Activated naive CD8-positive, alpha-beta T cell treated with anti-CD3 and anti-CD28 coated beads for 36 hours (primary cell): Measurements from ENCODE around the gene USP24. TPM values are rescaled to one million over a fixed set of nuclear protein-coding genes. Genes with fewer than 3 reads are reported as not detected.

ENCODE experiments used
- DNase-seq: peaks from one replicate; pipeline ENCODE4 v3.0.0; 2021
- H3K27ac Mint-ChIP-seq: one replicate; pipeline ENCODE4 v1.8.0; 2022; ENCODE audit warnings: mild to moderate bottlenecking, moderate library complexity, mixed read lengths
- H3K27me3 Mint-ChIP-seq: one replicate; pipeline ENCODE4 v1.8.0; 2022; ENCODE audit warnings: mild to moderate bottlenecking, mixed read lengths
- H3K36me3 Mint-ChIP-seq: one replicate; pipeline ENCODE4 v1.8.0; 2021; ENCODE audit warnings: mild to moderate bottlenecking, mixed read lengths
- H3K4me1 Mint-ChIP-seq: one replicate; pipeline ENCODE4 v1.8.0; 2021; ENCODE audit warnings: mixed read lengths
- H3K4me3 Mint-ChIP-seq: one replicate; pipeline ENCODE4 v1.8.0; 2022; ENCODE audit warnings: mild to moderate bottlenecking, moderate library complexity, mixed read lengths
- H3K9me3 Mint-ChIP-seq: one replicate; pipeline ENCODE4 v1.8.0; 2022; ENCODE audit warnings: mixed read lengths
- total RNA-seq, 2 experiments: library from RNA; stranded (reverse); gene quantifications; one replicate each; pipeline ENCODE4 v1.2.3, GENCODE V29; 2021

Gene USP24
- total RNA-seq, 2 experiments from 2014 or later = 44.4 to 51.2 TPM

- no peaks in the 10 kb centered on the region for H3K9me3 Mint-ChIP-seq
- H3K27ac Mint-ChIP-seq = no peak overlapping the region
- no peak for DNase-seq
- no peaks in the 10 kb centered on the region for H3K27me3 Mint-ChIP-seq
- H3K4me1 Mint-ChIP-seq = no peaks in the 10 kb centered on the region
- H3K4me3 Mint-ChIP-seq = no peak overlapping the region
- peaks cover 28% of the 10 kb centered on the region for H3K36me3 Mint-ChIP-seq
Observed at GRCh38 chr1:55107101-55107500, 108.1 kb downstream of the USP24 start.

GRCh38 chr1:55103891-55104290, 111.3 kb downstream of the USP24 start:
- Mint-ChIP-seq H3K4me3 (no peak overlapping the region), H3K4me1 (no peaks in the 10 kb centered on the region), H3K27me3 (no peaks in the 10 kb centered on the region), H3K27ac (no peak overlapping the region), H3K9me3 (no peaks in the 10 kb centered on the region), H3K36me3 (peaks cover 18% of the 10 kb centered on the region)
- DNase-seq = no peak

DNA sequence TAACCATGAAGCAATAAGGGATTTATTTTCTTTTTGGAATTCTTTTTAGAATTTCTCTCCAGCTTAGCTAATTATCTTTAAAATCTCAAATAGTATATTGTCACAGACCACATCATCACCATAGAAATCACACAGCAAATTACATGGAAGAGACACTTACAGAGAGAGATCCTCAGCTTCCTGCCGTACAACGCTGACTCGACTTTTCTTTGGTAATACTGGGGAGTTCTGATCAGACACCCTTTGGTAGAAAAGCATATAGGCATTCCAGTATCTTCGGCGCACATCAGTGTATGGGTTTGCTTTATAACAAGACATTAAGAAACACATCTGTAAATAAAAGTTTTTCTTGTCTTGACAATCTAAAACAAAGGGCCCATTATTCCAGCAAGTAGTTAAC, 120.1 kb downstream of the USP24 start:
- H3K4me1 Mint-ChIP-seq = peaks cover 1% of the 10 kb centered on the region
- H3K36me3 Mint-ChIP-seq = peaks cover 16% of the 10 kb centered on the region

DNA sequence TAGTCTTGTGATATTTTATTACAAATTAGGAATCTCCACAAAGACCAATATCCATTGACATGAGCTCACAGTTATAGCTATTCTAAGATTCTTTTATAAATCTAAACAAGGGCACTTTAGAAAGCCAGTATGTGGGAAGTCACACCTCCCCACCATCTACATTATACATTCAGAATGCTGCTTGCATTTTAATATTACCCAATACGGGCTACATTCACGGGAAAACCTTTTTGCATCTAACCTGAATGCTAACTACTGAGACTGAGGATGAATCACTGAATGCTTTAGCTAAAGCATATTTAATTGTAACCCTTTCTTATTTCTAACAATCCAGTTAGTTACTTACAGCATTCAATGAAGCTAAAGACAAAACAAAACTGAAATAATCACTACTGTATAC, 122.7 kb downstream of the USP24 start:
- peaks cover 22% of the 10 kb centered on the region for H3K36me3 Mint-ChIP-seq
- no peaks in the 10 kb centered on the region for H3K27me3 Mint-ChIP-seq
- peaks cover 9% of the 10 kb centered on the region for H3K4me1 Mint-ChIP-seq
- no peaks in the 10 kb centered on the region for H3K9me3 Mint-ChIP-seq
- H3K27ac Mint-ChIP-seq = no peak overlapping the region
- H3K4me3 Mint-ChIP-seq = no peak overlapping the region
- DNase-seq = no peak

More for the DNA sequence above, 120.1 kb downstream of the USP24 start:
- no peak overlapping the region for H3K27ac Mint-ChIP-seq
- H3K9me3 Mint-ChIP-seq = no peaks in the 10 kb centered on the region
- no peaks in the 10 kb centered on the region for H3K27me3 Mint-ChIP-seq
- H3K4me3 Mint-ChIP-seq = no peak overlapping the region
- no peak for DNase-seq

DNA sequence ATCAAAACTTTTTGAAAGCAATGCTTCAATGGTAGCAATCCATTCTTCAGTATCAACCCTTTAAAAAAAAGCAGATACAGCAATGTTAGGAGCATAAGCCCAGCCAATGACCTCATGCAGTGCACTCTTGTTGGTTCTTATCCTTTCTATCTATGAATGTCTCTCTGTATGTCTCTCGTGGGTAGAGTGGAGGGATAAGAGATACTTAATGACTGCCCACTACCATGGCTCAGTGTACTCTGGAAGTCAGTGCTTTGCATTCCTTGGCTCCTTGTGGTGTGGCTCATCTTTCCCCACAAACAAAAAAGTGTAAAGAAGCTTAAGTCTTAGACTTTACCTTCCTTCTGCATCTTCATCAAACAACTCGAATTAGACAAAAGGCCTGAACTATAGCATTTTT, 125.5 kb downstream of the USP24 start:
- peaks cover 18% of the 10 kb centered on the region for H3K36me3 Mint-ChIP-seq
- peaks cover 9% of the 10 kb centered on the region for H3K4me1 Mint-ChIP-seq
- H3K27me3 Mint-ChIP-seq = no peaks in the 10 kb centered on the region
- DNase-seq = no peak
- no peak overlapping the region for H3K4me3 Mint-ChIP-seq
- no peaks in the 10 kb centered on the region for H3K9me3 Mint-ChIP-seq
- no peak overlapping the region for H3K27ac Mint-ChIP-seq

GRCh38 chr1:55088413-55088812, 126.8 kb downstream of the USP24 start:
- Mint-ChIP-seq H3K36me3 (peaks cover 13% of the 10 kb centered on the region), H3K4me3 (no peak overlapping the region), H3K9me3 (no peaks in the 10 kb centered on the region), H3K4me1 (peaks cover 9% of the 10 kb centered on the region), H3K27ac (peak overlapping the region; percentile 73), H3K27me3 (no peaks in the 10 kb centered on the region)
- peak; percentile 18 for DNase-seq

DNA sequence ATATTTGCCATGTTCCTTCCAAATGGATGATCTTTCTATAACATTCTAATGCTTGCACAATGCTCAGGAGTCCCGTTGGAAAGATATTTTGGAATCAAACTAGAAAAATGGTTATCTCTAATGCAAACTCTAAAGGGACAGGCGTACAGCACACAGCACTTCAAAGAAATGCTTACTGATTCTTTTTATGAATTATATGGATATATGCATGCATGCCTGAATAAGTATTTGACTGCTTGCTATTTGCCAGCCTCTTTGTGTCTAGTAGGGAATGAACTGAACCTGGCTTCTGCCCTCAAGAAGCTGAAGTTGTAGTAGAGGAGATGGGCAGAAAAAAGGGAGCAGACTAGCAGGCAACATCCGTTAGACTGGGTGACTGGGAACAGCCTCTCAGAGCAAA, 127.7 kb downstream of the USP24 start:
- Mint-ChIP-seq H3K9me3 (no peaks in the 10 kb centered on the region), H3K27ac (no peak overlapping the region), H3K4me3 (no peak overlapping the region), H3K27me3 (no peaks in the 10 kb centered on the region), H3K4me1 (peaks cover 9% of the 10 kb centered on the region), H3K36me3 (peaks cover 13% of the 10 kb centered on the region)
- DNase-seq = no peak

DNA sequence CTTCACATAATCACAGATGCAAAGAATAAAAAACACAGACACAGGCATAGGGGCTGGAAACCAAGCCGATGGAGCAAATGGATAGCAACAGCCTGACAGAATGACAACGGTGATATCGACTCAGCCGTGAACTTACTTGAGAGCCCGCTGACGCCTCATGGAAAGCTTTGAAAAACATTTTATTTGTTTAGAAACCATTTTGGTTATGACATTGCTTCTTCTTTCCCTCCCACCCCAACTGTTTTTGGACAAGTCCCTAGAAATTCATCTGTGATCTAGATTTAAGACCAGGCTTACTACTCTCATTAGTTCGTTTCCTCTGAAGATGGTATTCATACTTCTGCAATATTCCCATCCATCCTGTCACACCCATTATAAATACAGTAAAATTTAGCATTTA, 130.9 kb downstream of the USP24 start:
- Mint-ChIP-seq H3K4me3 (no peak overlapping the region), H3K27me3 (no peaks in the 10 kb centered on the region), H3K4me1 (peaks cover 7% of the 10 kb centered on the region), H3K27ac (peak overlapping the region; percentile 62), H3K9me3 (no peaks in the 10 kb centered on the region), H3K36me3 (peaks cover 8% of the 10 kb centered on the region)
- DNase-seq = no peak

- Mint-ChIP-seq H3K27me3 (no peaks in the 10 kb centered on the region), H3K4me3 (no peak overlapping the region), H3K36me3 (peaks cover 6% of the 10 kb centered on the region), H3K9me3 (no peaks in the 10 kb centered on the region), H3K4me1 (no peaks in the 10 kb centered on the region), H3K27ac (no peak overlapping the region)
- DNase-seq = no peak
Observed at GRCh38 chr1:55081905-55082296, 133.3 kb downstream of the USP24 start.

DNA sequence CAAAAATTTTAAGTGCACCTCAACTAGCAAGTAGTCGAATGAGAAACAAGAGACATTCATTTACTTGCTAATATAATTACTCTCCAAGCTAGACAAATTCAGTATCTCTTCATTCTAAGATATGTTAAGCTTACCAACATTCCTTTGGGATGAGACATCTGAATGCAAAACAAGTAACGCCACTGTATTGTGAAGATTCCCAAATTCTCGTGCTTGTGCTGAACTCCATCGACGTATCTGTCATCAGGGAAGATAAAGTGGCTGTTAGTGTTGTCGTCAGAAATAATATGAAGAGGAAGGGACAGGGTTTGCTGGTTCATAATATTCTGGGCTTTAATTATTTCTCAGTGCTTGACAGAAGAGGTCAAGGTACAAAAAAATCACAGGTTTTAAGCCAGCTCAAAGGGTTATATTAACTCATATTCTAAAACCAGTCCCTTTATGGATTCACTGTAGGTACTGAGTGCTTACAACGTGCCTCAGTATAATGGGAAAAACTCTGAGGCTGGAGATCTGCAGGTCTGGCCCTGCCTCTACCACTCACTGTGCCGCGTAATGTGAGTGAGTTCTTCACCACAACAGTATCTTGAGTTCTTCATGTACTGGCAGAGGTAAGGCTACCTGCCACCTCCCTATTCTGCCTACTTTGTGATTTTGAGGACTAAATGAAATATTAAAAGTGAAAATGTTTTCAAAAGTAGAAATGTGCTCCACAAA, 133.8 kb downstream of the USP24 start:
- Mint-ChIP-seq H3K4me1 (no peaks in the 10 kb centered on the region), H3K27ac (peak overlapping the region; percentile 25), H3K36me3 (peaks cover 6% of the 10 kb centered on the region), H3K9me3 (no peaks in the 10 kb centered on the region), H3K4me3 (no peak overlapping the region), H3K27me3 (no peaks in the 10 kb centered on the region)
- DNase-seq = no peak

DNA sequence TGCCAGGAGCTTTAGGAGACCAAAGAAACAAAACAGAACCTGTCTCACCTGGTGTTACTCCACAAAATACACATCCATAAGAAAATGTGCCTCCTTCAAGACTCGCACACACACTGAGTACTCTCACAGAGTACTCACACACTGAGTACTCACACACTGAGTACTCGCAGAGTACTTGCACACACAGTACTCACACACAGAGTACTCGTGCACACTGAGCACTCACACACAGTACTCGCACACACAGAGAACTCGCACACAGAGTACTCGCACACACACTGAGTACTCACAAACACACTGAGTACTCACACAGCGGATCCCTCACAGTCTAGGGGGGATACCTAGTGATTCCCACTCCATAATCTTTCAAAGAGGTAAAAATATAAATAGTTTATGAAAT, 135.5 kb downstream of the USP24 start:
- Mint-ChIP-seq H3K4me1 (no peaks in the 10 kb centered on the region), H3K36me3 (peaks cover 14% of the 10 kb centered on the region), H3K4me3 (no peak overlapping the region), H3K27me3 (no peaks in the 10 kb centered on the region), H3K9me3 (no peaks in the 10 kb centered on the region), H3K27ac (no peak overlapping the region)
- DNase-seq = no peak

DNA sequence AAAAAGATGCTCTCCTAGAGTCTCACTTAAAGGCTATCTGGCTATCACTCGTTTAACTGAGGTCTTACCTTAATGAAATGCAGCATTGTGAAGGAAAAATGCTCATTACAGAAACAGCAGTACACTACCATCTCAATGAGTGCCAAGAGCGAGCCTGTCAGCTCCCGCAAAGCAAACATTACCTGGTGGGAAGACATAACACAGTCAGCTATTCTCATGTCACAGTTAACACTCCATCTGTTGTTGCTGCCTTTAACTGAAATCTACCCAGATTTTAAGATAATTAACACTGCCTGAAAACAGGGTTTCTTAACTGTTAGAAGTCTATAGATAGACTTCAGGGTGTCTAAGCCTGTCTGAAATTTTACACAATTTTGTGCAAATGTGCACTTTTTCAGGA, 136.7 kb downstream of the USP24 start:
- Mint-ChIP-seq H3K36me3 (peaks cover 20% of the 10 kb centered on the region), H3K27me3 (no peaks in the 10 kb centered on the region), H3K4me1 (peaks cover 4% of the 10 kb centered on the region), H3K9me3 (no peaks in the 10 kb centered on the region), H3K27ac (no peak overlapping the region), H3K4me3 (no peak overlapping the region)
- no peak for DNase-seq

GRCh38 chr1:55076356-55076755, 138.8 kb downstream of the USP24 start:
- Mint-ChIP-seq H3K9me3 (no peaks in the 10 kb centered on the region), H3K27ac (no peak overlapping the region), H3K4me1 (peaks cover 18% of the 10 kb centered on the region), H3K27me3 (no peaks in the 10 kb centered on the region), H3K4me3 (no peak overlapping the region), H3K36me3 (peaks cover 33% of the 10 kb centered on the region)
- DNase-seq = no peak

DNA sequence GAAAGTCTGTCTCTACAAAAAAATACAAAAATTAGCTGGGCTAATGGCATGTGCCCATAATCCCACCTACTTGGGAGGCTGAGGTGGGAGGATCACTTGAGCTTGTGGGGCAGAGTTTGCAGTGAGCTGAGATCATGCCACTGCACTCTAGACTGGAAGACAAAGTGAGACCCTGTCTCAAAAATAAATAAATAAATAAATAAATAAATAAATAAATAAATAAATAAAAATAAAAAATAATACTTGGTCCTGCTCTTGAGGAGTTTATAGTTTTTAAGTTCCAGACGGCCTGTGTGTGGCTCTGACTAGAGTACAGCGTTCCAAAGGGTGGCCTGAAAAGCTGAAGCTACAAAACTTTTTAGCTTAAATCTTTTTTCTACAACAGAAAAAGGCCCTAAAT, 140.7 kb downstream of the USP24 start:
- Mint-ChIP-seq H3K27me3 (no peaks in the 10 kb centered on the region), H3K4me3 (no peak overlapping the region), H3K4me1 (peaks cover 18% of the 10 kb centered on the region), H3K36me3 (peaks cover 43% of the 10 kb centered on the region), H3K9me3 (no peaks in the 10 kb centered on the region), H3K27ac (no peak overlapping the region)
- no peak for DNase-seq

- no peaks in the 10 kb centered on the region for H3K27me3 Mint-ChIP-seq
- peaks cover 18% of the 10 kb centered on the region for H3K4me1 Mint-ChIP-seq
- peaks cover 51% of the 10 kb centered on the region for H3K36me3 Mint-ChIP-seq
- H3K9me3 Mint-ChIP-seq = no peaks in the 10 kb centered on the region
- no peak for DNase-seq
- no peak overlapping the region for H3K4me3 Mint-ChIP-seq
- peak overlapping the region; percentile 85 for H3K27ac Mint-ChIP-seq
Observed at GRCh38 chr1:55073187-55073916, 141.8 kb downstream of the USP24 start.

DNA sequence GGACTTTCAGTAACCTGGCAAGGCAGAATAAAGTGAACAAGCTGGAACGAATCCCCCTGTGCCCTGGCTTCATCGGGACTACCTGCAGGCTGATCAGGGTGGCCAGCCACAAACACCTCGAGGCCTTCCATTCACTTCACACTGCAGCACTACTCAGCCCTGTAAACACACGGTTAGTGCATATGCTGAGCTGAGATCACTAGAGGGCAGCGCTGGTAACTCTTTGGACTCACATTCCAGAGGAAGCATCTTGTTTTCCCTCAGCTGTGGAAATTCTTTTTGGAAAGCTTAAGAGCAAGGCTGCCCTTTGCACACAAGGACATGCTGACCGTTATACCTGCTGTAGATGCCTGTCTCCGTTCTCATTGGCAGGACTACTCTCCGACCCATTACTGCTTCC, 143.7 kb downstream of the USP24 start:
- no peak for DNase-seq
- Mint-ChIP-seq H3K27me3 (no peaks in the 10 kb centered on the region), H3K4me1 (peaks cover 18% of the 10 kb centered on the region), H3K4me3 (no peak overlapping the region), H3K36me3 (peaks cover 57% of the 10 kb centered on the region), H3K27ac (peak overlapping the region; percentile 43), H3K9me3 (no peaks in the 10 kb centered on the region)
